HL-60 (cell line): ENCODE data around the gene GLIS1.

Experiments used
- DNase-seq, 2 experiments: peaks; one replicate each; pipeline ENCODE4 v3.0.0-alpha.2; 2010 to 2020; ENCODE audit warnings: low read depth in 1 of 2, low spot score in 1 of 2
- H3K27ac ChIP-seq: fragments of 250-450 bp; sonication (Bioruptor Pico); replicated peaks from 2 replicates; pipeline ENCODE4 v1.5.1; 2020; ENCODE audit warnings: mild to moderate bottlenecking, moderate library complexity
- H3K27me3 ChIP-seq: fragments of 250-450 bp; sonication (Bioruptor Pico); 2 replicates; pipeline ENCODE4 v1.5.1; 2021; ENCODE audit warnings: mild to moderate bottlenecking, moderate library complexity; ENCODE audit not compliant: insufficient read depth, poor library complexity, severe bottlenecking
- H3K4me3 ChIP-seq: replicated peaks from 2 replicates; pipeline ENCODE4 v1.5.1; 2011; ENCODE audit warnings: mild to moderate bottlenecking, control low read depth, low read length; ENCODE audit not compliant: insufficient read depth
- CTCF ChIP-seq: IDR thresholded peaks from one replicate; pipeline ENCODE4 v1.5.1; 2011; ENCODE audit warnings: low read length, control low read depth, inconsistent platforms; ENCODE audit not compliant: insufficient read depth
- GABPA ChIP-seq: IDR thresholded peaks from 2 replicates; pipeline ENCODE4 v1.6.1; 2012; ENCODE audit warnings: low read depth
- POLR2AphosphoS5 ChIP-seq: IDR thresholded peaks from 2 replicates; pipeline ENCODE4 v1.6.1; 2012; ENCODE audit warnings: low read depth
- REST ChIP-seq: IDR thresholded peaks from 2 replicates; pipeline ENCODE4 v1.6.1; 2012; ENCODE audit warnings: low read depth; ENCODE audit not compliant: insufficient replicate concordance
- SPI1 ChIP-seq: IDR thresholded peaks from 2 replicates; pipeline ENCODE4 v1.6.1; 2012; ENCODE audit warnings: low read depth, mild to moderate bottlenecking, borderline replicate concordance

The GLIS1 gene

GRCh38 chr1:53708687-53709086 lies 30.3 kb downstream of the GLIS1 start:
- no peak for DNase-seq
- peaks cover 12% of the 10 kb centered on the region for H3K27me3 ChIP-seq
- H3K4me3 ChIP-seq: no peak overlapping the region
- no peak overlapping the region for H3K27ac ChIP-seq
- TF ChIP-seq REST (no peak), GABPA (no peak), CTCF (no peak), POLR2AphosphoS5 (no peak), SPI1 (no peak)

GRCh38 chr1:53706356-53706755 lies 32.6 kb downstream of the GLIS1 start:
- Histone ChIP-seq H3K27me3 (peaks cover 12% of the 10 kb centered on the region), H3K4me3 (no peak overlapping the region), H3K27ac (no peak overlapping the region)
- no peak for DNase-seq
- TF ChIP-seq REST: no peak
- TF ChIP-seq SPI1: no peak
- TF ChIP-seq GABPA: no peak
- TF ChIP-seq POLR2AphosphoS5: no peak
- TF ChIP-seq CTCF: no peak

- no peak for DNase-seq
- Histone ChIP-seq H3K27ac (no peak overlapping the region), H3K27me3 (peaks cover 12% of the 10 kb centered on the region), H3K4me3 (no peak overlapping the region)
- no peak for TF ChIP-seq REST
Observed at GRCh38 chr1:53705446-53706096, 33.4 kb downstream of the GLIS1 start.
